Activated gamma-delta T cell treated with anti-CD3 and anti-CD28 coated beads, Interleukin-2, amount 50 U/mL, for 16 hours (primary cell): ENCODE measurements around the gene PSD4.

Source experiments
- DNase-seq: peaks from one replicate; pipeline ENCODE4 v3.0.0-alpha.2; 2020; ENCODE audit warnings: low read depth

Gene PSD4

GRCh38 chr2:113238871-113239839 is 65.4 kb downstream of the PSD4 start:
- no peak for DNase-seq

- no peak for DNase-seq
Observed at GRCh38 chr2:113240150-113240914, 66.6 kb downstream of the PSD4 start.

- DNase-seq: peak; percentile 47
Observed at GRCh38 chr2:113240915-113241911, 67.4 kb downstream of the PSD4 start.

GRCh38 chr2:113242327-113242726 is 68.6 kb downstream of the PSD4 start:
- no peak for DNase-seq

- no peak for DNase-seq
Observed at GRCh38 chr2:113245276-113245711, 71.5 kb downstream of the PSD4 start.

- DNase-seq: no peak
Observed at GRCh38 chr2:113246606-113247005, 72.8 kb downstream of the PSD4 start.

- DNase-seq: peak; percentile 65
Observed at GRCh38 chr2:113248997-113249770, 75.4 kb downstream of the PSD4 start.

- DNase-seq: no peak
Observed at GRCh38 chr2:113251118-113251517, 77.3 kb downstream of the PSD4 start.

- no peak for DNase-seq
Observed at GRCh38 chr2:113252047-113252590, 78.3 kb downstream of the PSD4 start.

GRCh38 chr2:113253453-113253852 is 79.7 kb downstream of the PSD4 start:
- no peak for DNase-seq

- no peak for DNase-seq
Observed at GRCh38 chr2:113255140-113256070, 81.6 kb downstream of the PSD4 start.

GRCh38 chr2:113257516-113258264 is 83.9 kb downstream of the PSD4 start:
- no peak for DNase-seq

- no peak for DNase-seq
Observed at GRCh38 chr2:113258471-113259147, 84.8 kb downstream of the PSD4 start.
